NB4 (cell line): ENCODE measurements around the gene ZNF497.

Source experiments
- DNase-seq: peaks from one replicate; pipeline ENCODE4 v3.0.0; 2010; ENCODE audit warnings: low read depth
- H3K4me3 ChIP-seq: one replicate; pipeline ENCODE4 v1.5.1; 2011; ENCODE audit warnings: mild to moderate bottlenecking, low read depth, low read length, moderate library complexity
- CTCF ChIP-seq: IDR thresholded peaks from one replicate; pipeline ENCODE4 v1.5.1; 2012; ENCODE audit warnings: low read depth, low read length
- MYC ChIP-seq: IDR thresholded peaks from 2 replicates; pipeline ENCODE4 v1.6.1; 2011; ENCODE audit warnings: low read depth, low read length
- POLR2A ChIP-seq: IDR thresholded peaks from 2 replicates; pipeline ENCODE4 v1.6.1; 2011; ENCODE audit warnings: mild to moderate bottlenecking; ENCODE audit not compliant: insufficient read length; ENCODE audit errors: extremely low read depth
- TF ChIP-seq, protein P1 (sequence below): IDR thresholded peaks from 2 replicates; pipeline ENCODE4 v1.6.1; 2011; ENCODE audit warnings: low read depth, low read length

Gene ZNF497

GRCh38 chr19:58326501-58326913, 36.0 kb downstream of the ZNF497 start:
- TF ChIP-seq CTCF: no peak
- TF ChIP-seq, protein P1, sequence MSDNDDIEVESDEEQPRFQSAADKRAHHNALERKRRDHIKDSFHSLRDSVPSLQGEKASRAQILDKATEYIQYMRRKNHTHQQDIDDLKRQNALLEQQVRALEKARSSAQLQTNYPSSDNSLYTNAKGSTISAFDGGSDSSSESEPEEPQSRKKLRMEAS: no peak
- no peak for TF ChIP-seq POLR2A
- TF ChIP-seq MYC: no peak; the same call in 1 of the 2 replicates
- DNase-seq: no peak
- peak overlapping the region; percentile 91 for H3K4me3 ChIP-seq

DNA sequence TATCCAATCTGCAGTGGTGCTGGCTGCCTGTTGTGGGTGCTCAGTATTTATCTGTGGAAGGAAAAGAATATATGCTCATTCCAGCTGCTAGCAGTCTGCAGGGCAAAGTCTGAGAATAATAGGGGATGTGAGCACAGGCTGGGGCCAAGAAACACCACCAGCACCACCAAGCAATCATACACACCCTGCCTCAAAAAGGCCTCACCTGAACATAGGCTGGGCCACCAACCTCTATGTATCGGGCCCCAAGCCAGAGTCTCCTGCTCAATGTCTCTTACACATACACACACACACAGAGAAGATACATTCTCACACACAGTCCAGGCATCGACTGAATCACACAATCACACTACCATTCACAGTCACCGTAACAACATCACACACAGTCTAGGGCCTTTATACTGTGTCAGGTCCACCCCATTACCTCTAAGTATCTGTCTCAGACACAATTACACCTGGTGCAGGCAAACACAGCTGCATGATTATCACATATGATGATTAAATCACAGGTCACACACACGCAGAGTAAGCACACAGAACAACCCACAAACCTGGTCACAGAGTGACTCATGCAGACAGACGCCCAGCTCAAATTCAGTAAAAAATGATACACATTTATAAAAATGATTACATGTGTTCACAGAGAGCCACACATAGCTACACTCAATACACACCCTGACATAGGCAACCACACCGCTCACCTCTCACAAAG, 37.1 kb downstream of the ZNF497 start:
- TF ChIP-seq MYC: no peak
- TF ChIP-seq, protein P1: no peak
- no peak for TF ChIP-seq POLR2A
- no peak for TF ChIP-seq CTCF
- no peak for DNase-seq
- peak overlapping the region; percentile 91 for H3K4me3 ChIP-seq

DNA sequence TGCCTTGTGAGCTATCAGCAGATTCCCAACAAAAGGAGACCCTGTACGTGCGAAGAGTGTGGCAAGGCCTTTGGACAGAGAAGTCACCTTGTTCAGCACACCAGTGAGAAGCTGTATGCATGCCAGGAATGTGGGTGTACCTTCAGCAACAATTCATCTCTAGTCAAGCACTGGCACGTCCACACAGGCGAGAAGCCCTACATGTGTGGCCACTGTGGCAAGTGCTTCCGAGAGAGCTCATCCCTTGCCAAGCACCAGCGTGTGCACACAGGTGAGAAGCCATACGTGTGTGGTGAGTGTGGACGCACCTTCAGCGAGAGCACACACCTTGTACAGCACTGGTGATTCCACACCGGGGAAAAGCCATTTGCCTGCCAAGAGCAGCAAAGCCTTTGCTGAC, 43.3 kb downstream of the ZNF497 start:
- TF ChIP-seq MYC (no peak), CTCF (no peak), POLR2A (no peak)
- TF ChIP-seq, protein P1: no peak
- DNase-seq: no peak
- H3K4me3 ChIP-seq: no peak overlapping the region

GRCh38 chr19:58318297-58318696, 44.3 kb downstream of the ZNF497 start:
- no peak for DNase-seq
- TF ChIP-seq MYC: no peak
- no peak for TF ChIP-seq POLR2A
- TF ChIP-seq CTCF: no peak
- TF ChIP-seq, protein P1: no peak
- H3K4me3 ChIP-seq: no peak overlapping the region

DNA sequence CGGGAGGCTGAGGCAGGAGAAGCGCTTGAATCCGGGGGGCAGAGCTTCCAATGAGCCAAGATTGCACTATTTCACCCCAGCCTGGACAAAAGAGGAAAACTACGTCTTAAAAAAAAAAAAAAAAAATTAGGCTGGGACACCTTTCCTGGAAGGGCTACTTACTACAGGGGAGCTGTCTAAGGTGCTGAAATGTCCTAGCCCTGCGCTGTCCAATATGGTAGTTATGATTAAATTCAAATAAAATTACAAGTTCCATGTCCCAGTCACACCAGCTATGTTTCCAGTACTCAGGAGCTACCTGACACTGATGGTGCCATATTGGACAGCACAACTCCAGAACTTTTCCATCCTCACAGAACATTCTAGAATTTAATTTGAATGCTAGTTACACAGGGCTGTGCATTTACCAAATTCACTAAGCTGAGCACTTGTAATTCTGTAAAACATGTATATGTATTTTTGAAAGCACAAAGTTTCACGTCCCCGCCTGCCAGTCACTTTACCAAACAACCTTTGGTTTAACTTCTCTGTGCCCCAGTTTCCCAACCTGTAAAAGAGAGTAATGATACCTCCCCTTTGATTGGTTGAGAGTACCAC, 45.0 kb downstream of the ZNF497 start:
- peak; percentile 52 for DNase-seq
- H3K4me3 ChIP-seq: no peak overlapping the region
- TF ChIP-seq POLR2A: no peak
- no peak for TF ChIP-seq MYC
- TF ChIP-seq, protein P1: no peak

DNA sequence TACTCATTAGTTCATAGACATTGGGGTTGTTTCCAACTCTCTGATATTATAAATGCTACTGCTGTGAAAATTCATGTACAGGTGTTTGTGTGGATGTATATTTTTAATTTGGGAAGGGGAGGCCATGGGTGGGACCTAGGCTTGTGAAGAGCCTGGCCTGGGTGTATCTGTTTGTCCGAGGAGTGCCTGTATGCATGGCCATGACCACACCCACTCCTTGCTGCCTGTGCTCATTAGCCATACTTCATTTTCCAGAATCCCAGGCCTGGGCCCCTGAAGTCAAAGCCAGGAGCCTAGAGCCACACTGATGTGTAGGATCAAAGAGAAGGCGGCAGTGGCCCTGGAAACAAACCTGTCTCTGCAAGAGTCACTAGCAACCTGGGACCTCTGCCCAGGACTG, 47.0 kb downstream of the ZNF497 start:
- no peak for DNase-seq
- TF ChIP-seq POLR2A (no peak), MYC (no peak), CTCF (no peak)
- TF ChIP-seq, protein P1: no peak
- no peak overlapping the region for H3K4me3 ChIP-seq
